GM23338 (cell line): ENCODE measurements around the gene SLC9A9. TPM values are rescaled to one million over a fixed set of nuclear protein-coding genes. Genes with fewer than 3 reads are reported as not detected.

Experiments used
- ATAC-seq: fragments of 200-7000 bp; cut with Tn5 transposase; 3 replicates; pipeline ENCODE4 v1.9.1; 2020
- DNase-seq: peaks from one replicate; pipeline ENCODE4 v3.0.0-alpha.2; 2015; ENCODE audit warnings: low spot score
- H2AFZ ChIP-seq: fragments of 200-600 bp; sonication (generic); 2 replicates; pipeline ENCODE4 v1.8.0; 2016; ENCODE audit warnings: antibody characterized with exemption, mild to moderate bottlenecking, moderate library complexity
- H3F3A ChIP-seq: fragments of 200-600 bp; sonication (generic); replicated peaks from 2 replicates; pipeline ENCODE4 v1.8.0; 2017; ENCODE audit warnings: antibody characterized with exemption, mixed run types, low read depth
- H3K27ac ChIP-seq: fragments of 200-600 bp; sonication (generic); 2 replicates; pipeline ENCODE4 v1.6.1; 2016; ENCODE audit warnings: low read depth
- H3K27me3 ChIP-seq: fragments of 200-600 bp; sonication (generic); 2 replicates; pipeline ENCODE4 v1.8.0; 2016; ENCODE audit warnings: mild to moderate bottlenecking, mixed run types, moderate library complexity; ENCODE audit not compliant: insufficient read depth
- H3K36me3 ChIP-seq: fragments of 200-600 bp; sonication (generic); 2 replicates; pipeline ENCODE4 v1.8.0; 2016; ENCODE audit warnings: mild to moderate bottlenecking; ENCODE audit not compliant: insufficient read depth
- H3K4me1 ChIP-seq: fragments of 200-600 bp; sonication (generic); 2 replicates; pipeline ENCODE4 v1.8.0; 2016; ENCODE audit warnings: mild to moderate bottlenecking, moderate library complexity; ENCODE audit not compliant: insufficient read depth
- H3K4me2 ChIP-seq: fragments of 200-600 bp; sonication (generic); 2 replicates; pipeline ENCODE4 v1.7.1; 2017; ENCODE audit warnings: mixed run types
- H3K4me3 ChIP-seq: fragments of 200-600 bp; sonication (generic); 2 replicates; pipeline ENCODE4 v1.6.1; 2016; ENCODE audit warnings: mixed run types
- H3K79me2 ChIP-seq: fragments of 200-600 bp; sonication (generic); replicated peaks from 2 replicates; pipeline ENCODE4 v1.8.0; 2017; ENCODE audit warnings: mild to moderate bottlenecking; ENCODE audit not compliant: insufficient read depth
- H3K9me2 ChIP-seq: fragments of 200-600 bp; sonication (generic); 2 replicates; pipeline ENCODE4 v1.8.0; 2017; ENCODE audit not compliant: insufficient read depth
- H4K20me1 ChIP-seq: fragments of 200-600 bp; sonication (generic); replicated peaks from 2 replicates; pipeline ENCODE4 v1.8.0; 2017; ENCODE audit warnings: mild to moderate bottlenecking; ENCODE audit not compliant: insufficient read depth
- H3K27ac Mint-ChIP-seq: 2 replicates; pipeline ENCODE4 v1.8.0; 2020; ENCODE audit warnings: inconsistent platforms, mild to moderate bottlenecking, moderate library complexity, mixed read lengths
- H3K27me3 Mint-ChIP-seq: 3 replicates; pipeline ENCODE4 v1.8.0; 2022; ENCODE audit warnings: low read depth, mild to moderate bottlenecking, moderate library complexity, mixed read lengths, inconsistent platforms; ENCODE audit not compliant: insufficient read depth, poor library complexity
- H3K36me3 Mint-ChIP-seq: 3 replicates; pipeline ENCODE4 v1.8.0; 2021; ENCODE audit warnings: low read depth, mild to moderate bottlenecking, inconsistent platforms, moderate library complexity, mixed read lengths
- H3K4me1 Mint-ChIP-seq: 3 replicates; pipeline ENCODE4 v1.8.0; 2020; ENCODE audit warnings: mild to moderate bottlenecking, inconsistent platforms, mixed read lengths
- H3K4me3 Mint-ChIP-seq: 3 replicates; pipeline ENCODE4 v1.8.0; 2021; ENCODE audit warnings: moderate library complexity, mild to moderate bottlenecking, inconsistent platforms, mixed read lengths
- H3K9me3 Mint-ChIP-seq: 3 replicates; pipeline ENCODE4 v1.8.0; 2020; ENCODE audit warnings: moderate library complexity, mild to moderate bottlenecking, inconsistent platforms, mixed read lengths
- CREB1 ChIP-seq: fragments of 250-450 bp; sonication (Bioruptor Pico); IDR thresholded peaks from 2 replicates; pipeline ENCODE4 v1.5.0; 2020; ENCODE audit warnings: low read depth, mild to moderate bottlenecking, moderate library complexity
- CTCF ChIP-seq, 2 experiments: fragments of 200-600 bp in 1 of 2; sonication (generic) in 1 of 2; conservative IDR thresholded peaks; 2 replicates each; pipeline versions ENCODE4 v1.5.1 to v1.6.1; 2016 to 2017; ENCODE audit warnings: antibody characterized with exemption in 2 of 2, low read depth in 2 of 2, mild to moderate bottlenecking in 2 of 2, moderate library complexity in 1 of 2
- EZH2 ChIP-seq: fragments of 200-600 bp; sonication (generic); IDR thresholded peaks from one replicate; pipeline ENCODE4 v1.8.0; 2017; ENCODE audit warnings: antibody characterized with exemption, mild to moderate bottlenecking, low read depth; ENCODE audit not compliant: unreplicated experiment
- EZH2phosphoT487 ChIP-seq: fragments of 200-600 bp; sonication (generic); IDR thresholded peaks from one replicate; pipeline ENCODE4 v1.8.1; 2018; ENCODE audit warnings: antibody characterized with exemption; ENCODE audit not compliant: unreplicated experiment
- JUNB ChIP-seq: IDR thresholded peaks from one replicate; pipeline ENCODE4 v1.6.1; 2016; ENCODE audit warnings: antibody characterized with exemption; ENCODE audit not compliant: unreplicated experiment
- NANOG ChIP-seq: IDR thresholded peaks from 2 replicates; pipeline ENCODE4 v1.6.1; 2016; ENCODE audit warnings: antibody characterized with exemption, borderline replicate concordance
- POLR2AphosphoS5 ChIP-seq: IDR thresholded peaks from 2 replicates; pipeline ENCODE4 v1.6.1; 2016; ENCODE audit warnings: antibody characterized with exemption, low read depth
- STAT1 ChIP-seq: IDR thresholded peaks from one replicate; pipeline ENCODE4 v1.6.1; 2016; ENCODE audit warnings: antibody characterized with exemption; ENCODE audit not compliant: unreplicated experiment
- ZNF114 ChIP-seq: fragments of 250-450 bp; sonication (Bioruptor Pico); IDR thresholded peaks from 2 replicates; pipeline ENCODE4 v1.5.0; 2020; ENCODE audit warnings: mild to moderate bottlenecking, moderate library complexity
- ZNF331 ChIP-seq: fragments of 250-450 bp; sonication (Bioruptor Pico); IDR thresholded peaks from 2 replicates; pipeline ENCODE4 v1.5.0; 2020; ENCODE audit warnings: low read depth, mild to moderate bottlenecking, moderate library complexity
- polyA plus RNA-seq: library from polyadenylated mRNA; unstranded; fragments of >200 nt; fragmentation: Nextera tagmentation; extraction: Ambion mirVana; gene quantifications from 2 replicates; pipeline ENCODE4 v1.2.1, GENCODE V29; 2016
- total RNA-seq: library from RNA; depleted of rRNA; stranded (reverse); fragments of >200 nt; shearing (Covaris generic); gene quantifications from 2 replicates; pipeline ENCODE4 v1.2.3, GENCODE V29; 2014
- TF ChIP-seq, protein P1 (sequence below): IDR thresholded peaks from 2 replicates; pipeline ENCODE4 v1.6.1; 2016; ENCODE audit warnings: antibody characterized with exemption
- TF ChIP-seq, protein P2 (sequence below): fragments of 250-450 bp; sonication (Bioruptor Pico); IDR thresholded peaks from 2 replicates; pipeline ENCODE4 v1.5.0; 2020; ENCODE audit warnings: mild to moderate bottlenecking, moderate library complexity
- TF ChIP-seq, protein P3 (sequence below): IDR thresholded peaks from one replicate; pipeline ENCODE4 v1.6.1; 2018; ENCODE audit warnings: antibody characterized with exemption; ENCODE audit not compliant: unreplicated experiment

SLC9A9 gene
- total and polyA plus RNA-seq, 2 experiments from 2014 or later = 1.3 to 1.6 TPM

- no peaks in the 10 kb centered on the region for H3K79me2 ChIP-seq
- H3K4me3 Mint-ChIP-seq = no peak overlapping the region
- H3K27ac Mint-ChIP-seq = no peak overlapping the region; the same call in 1 of the 2 replicates
- no peak overlapping the region for H3K27ac ChIP-seq
- ATAC-seq (no peak), DNase-seq (no peak)
- no peaks in the 10 kb centered on the region for H3K36me3 ChIP-seq
- no peaks in the 10 kb centered on the region for H3K36me3 Mint-ChIP-seq
- no peaks in the 10 kb centered on the region for H4K20me1 ChIP-seq
- H3K27me3 ChIP-seq = no peaks in the 10 kb centered on the region
- H3K4me3 ChIP-seq = no peak overlapping the region
- H3K4me2 ChIP-seq = no peak overlapping the region
- TF ChIP-seq CREB1 (CRISPR knock-in tag) = no peak
- TF ChIP-seq NANOG = no peak
- TF ChIP-seq, protein P1, sequence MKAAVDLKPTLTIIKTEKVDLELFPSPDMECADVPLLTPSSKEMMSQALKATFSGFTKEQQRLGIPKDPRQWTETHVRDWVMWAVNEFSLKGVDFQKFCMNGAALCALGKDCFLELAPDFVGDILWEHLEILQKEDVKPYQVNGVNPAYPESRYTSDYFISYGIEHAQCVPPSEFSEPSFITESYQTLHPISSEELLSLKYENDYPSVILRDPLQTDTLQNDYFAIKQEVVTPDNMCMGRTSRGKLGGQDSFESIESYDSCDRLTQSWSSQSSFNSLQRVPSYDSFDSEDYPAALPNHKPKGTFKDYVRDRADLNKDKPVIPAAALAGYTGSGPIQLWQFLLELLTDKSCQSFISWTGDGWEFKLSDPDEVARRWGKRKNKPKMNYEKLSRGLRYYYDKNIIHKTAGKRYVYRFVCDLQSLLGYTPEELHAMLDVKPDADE = no peak
- no peak for TF ChIP-seq ZNF331 (CRISPR knock-in tag)
- no peak for TF ChIP-seq JUNB
- no peak for TF ChIP-seq POLR2AphosphoS5
- TF ChIP-seq, protein P2, sequence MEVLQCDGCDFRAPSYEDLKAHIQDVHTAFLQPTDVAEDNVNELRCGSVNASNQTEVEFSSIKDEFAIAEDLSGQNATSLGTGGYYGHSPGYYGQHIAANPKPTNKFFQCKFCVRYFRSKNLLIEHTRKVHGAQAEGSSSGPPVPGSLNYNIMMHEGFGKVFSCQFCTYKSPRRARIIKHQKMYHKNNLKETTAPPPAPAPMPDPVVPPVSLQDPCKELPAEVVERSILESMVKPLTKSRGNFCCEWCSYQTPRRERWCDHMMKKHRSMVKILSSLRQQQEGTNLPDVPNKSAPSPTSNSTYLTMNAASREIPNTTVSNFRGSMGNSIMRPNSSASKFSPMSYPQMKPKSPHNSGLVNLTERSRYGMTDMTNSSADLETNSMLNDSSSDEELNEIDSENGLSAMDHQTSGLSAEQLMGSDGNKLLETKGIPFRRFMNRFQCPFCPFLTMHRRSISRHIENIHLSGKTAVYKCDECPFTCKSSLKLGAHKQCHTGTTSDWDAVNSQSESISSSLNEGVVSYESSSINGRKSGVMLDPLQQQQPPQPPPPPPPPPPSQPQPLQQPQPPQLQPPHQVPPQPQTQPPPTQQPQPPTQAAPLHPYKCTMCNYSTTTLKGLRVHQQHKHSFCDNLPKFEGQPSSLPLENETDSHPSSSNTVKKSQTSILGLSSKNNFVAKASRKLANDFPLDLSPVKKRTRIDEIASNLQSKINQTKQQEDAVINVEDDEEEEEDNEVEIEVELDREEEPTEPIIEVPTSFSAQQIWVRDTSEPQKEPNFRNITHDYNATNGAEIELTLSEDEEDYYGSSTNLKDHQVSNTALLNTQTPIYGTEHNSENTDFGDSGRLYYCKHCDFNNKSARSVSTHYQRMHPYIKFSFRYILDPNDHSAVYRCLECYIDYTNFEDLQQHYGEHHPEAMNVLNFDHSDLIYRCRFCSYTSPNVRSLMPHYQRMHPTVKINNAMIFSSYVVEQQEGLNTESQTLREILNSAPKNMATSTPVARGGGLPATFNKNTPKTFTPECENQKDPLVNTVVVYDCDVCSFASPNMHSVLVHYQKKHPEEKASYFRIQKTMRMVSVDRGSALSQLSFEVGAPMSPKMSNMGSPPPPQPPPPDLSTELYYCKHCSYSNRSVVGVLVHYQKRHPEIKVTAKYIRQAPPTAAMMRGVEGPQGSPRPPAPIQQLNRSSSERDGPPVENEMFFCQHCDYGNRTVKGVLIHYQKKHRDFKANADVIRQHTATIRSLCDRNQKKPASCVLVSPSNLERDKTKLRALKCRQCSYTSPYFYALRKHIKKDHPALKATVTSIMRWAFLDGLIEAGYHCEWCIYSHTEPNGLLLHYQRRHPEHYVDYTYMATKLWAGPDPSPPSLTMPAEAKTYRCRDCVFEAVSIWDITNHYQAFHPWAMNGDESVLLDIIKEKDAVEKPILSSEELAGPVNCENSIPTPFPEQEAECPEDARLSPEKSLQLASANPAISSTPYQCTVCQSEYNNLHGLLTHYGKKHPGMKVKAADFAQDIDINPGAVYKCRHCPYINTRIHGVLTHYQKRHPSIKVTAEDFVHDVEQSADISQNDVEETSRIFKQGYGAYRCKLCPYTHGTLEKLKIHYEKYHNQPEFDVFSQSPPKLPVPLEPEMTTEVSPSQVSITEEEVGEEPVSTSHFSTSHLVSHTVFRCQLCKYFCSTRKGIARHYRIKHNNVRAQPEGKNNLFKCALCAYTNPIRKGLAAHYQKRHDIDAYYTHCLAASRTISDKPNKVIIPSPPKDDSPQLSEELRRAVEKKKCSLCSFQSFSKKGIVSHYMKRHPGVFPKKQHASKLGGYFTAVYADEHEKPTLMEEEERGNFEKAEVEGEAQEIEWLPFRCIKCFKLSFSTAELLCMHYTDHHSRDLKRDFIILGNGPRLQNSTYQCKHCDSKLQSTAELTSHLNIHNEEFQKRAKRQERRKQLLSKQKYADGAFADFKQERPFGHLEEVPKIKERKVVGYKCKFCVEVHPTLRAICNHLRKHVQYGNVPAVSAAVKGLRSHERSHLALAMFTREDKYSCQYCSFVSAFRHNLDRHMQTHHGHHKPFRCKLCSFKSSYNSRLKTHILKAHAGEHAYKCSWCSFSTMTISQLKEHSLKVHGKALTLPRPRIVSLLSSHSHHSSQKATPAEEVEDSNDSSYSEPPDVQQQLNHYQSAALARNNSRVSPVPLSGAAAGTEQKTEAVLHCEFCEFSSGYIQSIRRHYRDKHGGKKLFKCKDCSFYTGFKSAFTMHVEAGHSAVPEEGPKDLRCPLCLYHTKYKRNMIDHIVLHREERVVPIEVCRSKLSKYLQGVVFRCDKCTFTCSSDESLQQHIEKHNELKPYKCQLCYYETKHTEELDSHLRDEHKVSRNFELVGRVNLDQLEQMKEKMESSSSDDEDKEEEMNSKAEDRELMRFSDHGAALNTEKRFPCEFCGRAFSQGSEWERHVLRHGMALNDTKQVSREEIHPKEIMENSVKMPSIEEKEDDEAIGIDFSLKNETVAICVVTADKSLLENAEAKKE (CRISPR knock-in tag) = no peak
- TF ChIP-seq EZH2 = no peak
- TF ChIP-seq ZNF114 (CRISPR knock-in tag) = no peak
- TF ChIP-seq CTCF (conservative IDR thresholded peaks at IDR 0.05; ENCODE audit: low read depth in 2 of 2) = no peak
- no peak for TF ChIP-seq EZH2phosphoT487
- TF ChIP-seq, protein P3, sequence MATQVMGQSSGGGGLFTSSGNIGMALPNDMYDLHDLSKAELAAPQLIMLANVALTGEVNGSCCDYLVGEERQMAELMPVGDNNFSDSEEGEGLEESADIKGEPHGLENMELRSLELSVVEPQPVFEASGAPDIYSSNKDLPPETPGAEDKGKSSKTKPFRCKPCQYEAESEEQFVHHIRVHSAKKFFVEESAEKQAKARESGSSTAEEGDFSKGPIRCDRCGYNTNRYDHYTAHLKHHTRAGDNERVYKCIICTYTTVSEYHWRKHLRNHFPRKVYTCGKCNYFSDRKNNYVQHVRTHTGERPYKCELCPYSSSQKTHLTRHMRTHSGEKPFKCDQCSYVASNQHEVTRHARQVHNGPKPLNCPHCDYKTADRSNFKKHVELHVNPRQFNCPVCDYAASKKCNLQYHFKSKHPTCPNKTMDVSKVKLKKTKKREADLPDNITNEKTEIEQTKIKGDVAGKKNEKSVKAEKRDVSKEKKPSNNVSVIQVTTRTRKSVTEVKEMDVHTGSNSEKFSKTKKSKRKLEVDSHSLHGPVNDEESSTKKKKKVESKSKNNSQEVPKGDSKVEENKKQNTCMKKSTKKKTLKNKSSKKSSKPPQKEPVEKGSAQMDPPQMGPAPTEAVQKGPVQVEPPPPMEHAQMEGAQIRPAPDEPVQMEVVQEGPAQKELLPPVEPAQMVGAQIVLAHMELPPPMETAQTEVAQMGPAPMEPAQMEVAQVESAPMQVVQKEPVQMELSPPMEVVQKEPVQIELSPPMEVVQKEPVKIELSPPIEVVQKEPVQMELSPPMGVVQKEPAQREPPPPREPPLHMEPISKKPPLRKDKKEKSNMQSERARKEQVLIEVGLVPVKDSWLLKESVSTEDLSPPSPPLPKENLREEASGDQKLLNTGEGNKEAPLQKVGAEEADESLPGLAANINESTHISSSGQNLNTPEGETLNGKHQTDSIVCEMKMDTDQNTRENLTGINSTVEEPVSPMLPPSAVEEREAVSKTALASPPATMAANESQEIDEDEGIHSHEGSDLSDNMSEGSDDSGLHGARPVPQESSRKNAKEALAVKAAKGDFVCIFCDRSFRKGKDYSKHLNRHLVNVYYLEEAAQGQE = no peak
- TF ChIP-seq STAT1 = no peak
- H2AFZ ChIP-seq = no peak overlapping the region
- H3K4me1 ChIP-seq = no peaks in the 10 kb centered on the region
- no peaks in the 10 kb centered on the region; the same call in none of the 2 replicates for H3K9me2 ChIP-seq
- no peaks in the 10 kb centered on the region for H3K27me3 Mint-ChIP-seq
- no peaks in the 10 kb centered on the region for H3K9me3 Mint-ChIP-seq
- H3F3A ChIP-seq = no peaks in the 10 kb centered on the region
- H3K4me1 Mint-ChIP-seq = no peaks in the 10 kb centered on the region
Measured at GRCh38 chr3:143511174-143511879, 336.9 kb downstream of the SLC9A9 start.
